Lower lobe of right lung (tissue), 2 donors: ENCODE results near the gene DNAI7. TPM values are rescaled to one million over a fixed set of nuclear protein-coding genes. Genes with fewer than 3 reads are reported as not detected.
A peak's percentile ranks its signal among the peaks of the same experiment; 100 is the strongest.

Experiments
- ATAC-seq, 2 donors: fragments of 200-7000 bp; cut with Tn5 transposase; one replicate each; pipeline ENCODE4 v1.9.1; 2020 to 2022; ENCODE audit warnings: mild to moderate bottlenecking in 2 of 2, moderate library complexity in 2 of 2
- DNase-seq: peaks from one replicate; pipeline ENCODE4 v3.0.0-alpha.2; 2020
- H3K27ac ChIP-seq: fragments of 200-600 bp; one replicate; pipeline ENCODE4 v1.8.0; 2022
- H3K27me3 ChIP-seq: fragments of 200-600 bp; one replicate; pipeline ENCODE4 v1.8.0; 2022; ENCODE audit warnings: low read depth
- H3K36me3 ChIP-seq: fragments of 200-600 bp; one replicate; pipeline ENCODE4 v1.8.0; 2022; ENCODE audit warnings: mild to moderate bottlenecking
- H3K4me1 ChIP-seq: fragments of 200-600 bp; one replicate; pipeline ENCODE4 v1.8.0; 2022
- H3K4me3 ChIP-seq: fragments of 200-600 bp; one replicate; pipeline ENCODE4 v1.8.0; 2022; ENCODE audit warnings: mild to moderate bottlenecking
- H3K9me3 ChIP-seq: fragments of 200-600 bp; one replicate; pipeline ENCODE4 v1.8.0; 2022
- intact Hi-C: fragments of 100-400 bp; cut with DNase I; formaldehyde crosslinking; loops from one replicate; pipeline ENCODE4 v1.11.0; 2022
- total RNA-seq: library from RNA; stranded (reverse); fragmentation: NEBNext Ultra II Directional; extraction: Animal tissue kit (Norgen Biotek cat#: 25700); gene quantifications from one replicate; pipeline ENCODE4 v1.2.1, GENCODE V29; 2021
- TF ChIP-seq, protein P1 (sequence below): fragments of 200-600 bp; IDR thresholded peaks from one replicate; pipeline ENCODE4 v1.8.0; 2022; ENCODE audit warnings: antibody characterized with exemption, mild to moderate bottlenecking
- donor health status: DM: no; HTN: yes; CAD: no; lungs with severe emphysema.

DNAI7 gene
- total RNA-seq, 1 donor from 2014 or later = 6.7 TPM

- Histone ChIP-seq H3K27me3 (no peaks in the 10 kb centered on the region), H3K9me3 (no peaks in the 10 kb centered on the region), H3K4me3 (no peak overlapping the region), H3K4me1 (no peaks in the 10 kb centered on the region), H3K36me3 (no peaks in the 10 kb centered on the region), H3K27ac (no peak overlapping the region)
- ATAC-seq (no peak), DNase-seq (no peak)
- intact Hi-C loops = no loop called here
- TF ChIP-seq, protein P1, sequence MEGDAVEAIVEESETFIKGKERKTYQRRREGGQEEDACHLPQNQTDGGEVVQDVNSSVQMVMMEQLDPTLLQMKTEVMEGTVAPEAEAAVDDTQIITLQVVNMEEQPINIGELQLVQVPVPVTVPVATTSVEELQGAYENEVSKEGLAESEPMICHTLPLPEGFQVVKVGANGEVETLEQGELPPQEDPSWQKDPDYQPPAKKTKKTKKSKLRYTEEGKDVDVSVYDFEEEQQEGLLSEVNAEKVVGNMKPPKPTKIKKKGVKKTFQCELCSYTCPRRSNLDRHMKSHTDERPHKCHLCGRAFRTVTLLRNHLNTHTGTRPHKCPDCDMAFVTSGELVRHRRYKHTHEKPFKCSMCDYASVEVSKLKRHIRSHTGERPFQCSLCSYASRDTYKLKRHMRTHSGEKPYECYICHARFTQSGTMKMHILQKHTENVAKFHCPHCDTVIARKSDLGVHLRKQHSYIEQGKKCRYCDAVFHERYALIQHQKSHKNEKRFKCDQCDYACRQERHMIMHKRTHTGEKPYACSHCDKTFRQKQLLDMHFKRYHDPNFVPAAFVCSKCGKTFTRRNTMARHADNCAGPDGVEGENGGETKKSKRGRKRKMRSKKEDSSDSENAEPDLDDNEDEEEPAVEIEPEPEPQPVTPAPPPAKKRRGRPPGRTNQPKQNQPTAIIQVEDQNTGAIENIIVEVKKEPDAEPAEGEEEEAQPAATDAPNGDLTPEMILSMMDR = no peak
Observed at GRCh38 chr12:25124493-25124892, 70.5 kb downstream of the DNAI7 start.

GRCh38 chr12:25123126-25123525 lies 71.8 kb downstream of the DNAI7 start:
- no peak for ATAC-seq
- intact Hi-C loops = no loop called here
- Histone ChIP-seq H3K9me3 (no peaks in the 10 kb centered on the region), H3K4me3 (no peak overlapping the region), H3K36me3 (no peaks in the 10 kb centered on the region), H3K4me1 (no peaks in the 10 kb centered on the region), H3K27me3 (no peaks in the 10 kb centered on the region), H3K27ac (no peak overlapping the region)
- TF ChIP-seq, protein P1 = no peak
- no peak for DNase-seq

- Histone ChIP-seq H3K9me3 (no peaks in the 10 kb centered on the region), H3K27ac (no peak overlapping the region), H3K27me3 (no peaks in the 10 kb centered on the region), H3K36me3 (no peaks in the 10 kb centered on the region), H3K4me3 (no peak overlapping the region), H3K4me1 (no peaks in the 10 kb centered on the region)
- intact Hi-C loops = no loop called here
- DNase-seq (no peak), ATAC-seq (no peak)
- TF ChIP-seq, protein P1 = no peak
Observed at GRCh38 chr12:25121916-25122315, 73.0 kb downstream of the DNAI7 start.

- TF ChIP-seq, protein P1 = no peak
- Histone ChIP-seq H3K27me3 (no peaks in the 10 kb centered on the region), H3K4me1 (no peaks in the 10 kb centered on the region), H3K36me3 (no peaks in the 10 kb centered on the region), H3K27ac (no peak overlapping the region), H3K9me3 (no peaks in the 10 kb centered on the region), H3K4me3 (no peak overlapping the region)
- DNase-seq (no peak), ATAC-seq (no peak)
- intact Hi-C loops = no loop called here
Observed at GRCh38 chr12:25121110-25121509, 73.8 kb downstream of the DNAI7 start.

DNA sequence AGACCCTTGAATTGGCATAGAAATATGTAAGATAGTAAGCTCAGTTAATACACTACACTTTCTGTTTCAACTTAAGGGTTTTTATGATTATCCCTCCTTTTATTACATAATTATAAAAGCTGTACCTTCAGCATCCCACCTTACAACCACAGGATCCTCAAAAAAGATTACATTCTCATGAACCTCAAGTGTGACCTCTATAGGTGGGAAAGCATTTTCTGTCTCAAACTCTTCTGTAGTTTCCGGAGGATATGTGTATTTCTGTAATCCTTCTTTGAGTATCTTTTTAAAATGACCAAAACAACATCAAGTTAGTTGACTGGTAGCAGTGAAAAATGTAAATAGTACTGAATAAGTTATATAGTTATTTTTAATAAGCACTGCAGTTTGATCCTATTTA lies 75.9 kb downstream of the DNAI7 start:
- no peaks in the 10 kb centered on the region for H3K9me3 ChIP-seq
- no peaks in the 10 kb centered on the region for H3K36me3 ChIP-seq
- H3K27ac ChIP-seq = no peak overlapping the region
- H3K4me3 ChIP-seq = no peak overlapping the region
- intact Hi-C loops = no loop called here
- DNase-seq = no peak
- no peak for ATAC-seq
- TF ChIP-seq, protein P1 = no peak
- no peaks in the 10 kb centered on the region for H3K27me3 ChIP-seq
- H3K4me1 ChIP-seq = no peaks in the 10 kb centered on the region

DNA sequence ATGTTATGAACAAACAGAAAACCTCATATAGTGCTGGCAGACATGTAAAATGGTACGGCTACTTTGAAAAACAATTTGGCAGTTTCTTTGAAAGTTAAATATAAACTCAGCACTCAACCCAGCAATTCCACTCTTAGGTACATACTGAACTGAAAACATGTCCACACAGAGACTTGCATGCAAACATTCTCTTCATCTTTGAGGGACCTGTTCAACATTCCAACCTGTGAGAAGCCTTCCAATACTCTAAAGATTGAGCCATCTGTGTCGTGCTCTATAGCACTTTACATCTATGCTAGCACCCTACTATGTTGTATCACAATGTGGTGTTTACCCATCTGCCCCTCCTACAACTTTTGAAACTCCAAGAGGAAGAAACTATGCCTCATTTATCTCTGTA lies 79.3 kb downstream of the DNAI7 start:
- ATAC-seq (peak; percentile 84 to 97), DNase-seq (no peak)
- no peaks in the 10 kb centered on the region for H3K4me1 ChIP-seq
- H3K4me3 ChIP-seq = no peak overlapping the region
- H3K36me3 ChIP-seq = no peaks in the 10 kb centered on the region
- TF ChIP-seq, protein P1 = no peak
- intact Hi-C loops = no loop called here
- H3K27ac ChIP-seq = no peak overlapping the region
- no peaks in the 10 kb centered on the region for H3K27me3 ChIP-seq
- no peaks in the 10 kb centered on the region for H3K9me3 ChIP-seq
